WTC11 (cell line): ENCODE data around the gene SPPL2B.

Experiments
- JUN ChIP-seq: sonication (generic); formaldehyde crosslinking; IDR thresholded peaks from 2 replicates; pipeline ENCODE4 v1.8.0; 2023; ENCODE audit warnings: mild to moderate bottlenecking, missing genetic modification reagents
- ZBTB21 ChIP-seq: sonication (generic); formaldehyde crosslinking; IDR thresholded peaks from 2 replicates; pipeline ENCODE4 v1.8.1; 2023; ENCODE audit warnings: mild to moderate bottlenecking, missing genetic modification reagents, borderline replicate concordance
- ZNF263 ChIP-seq: sonication (generic); formaldehyde crosslinking; IDR thresholded peaks from 2 replicates; pipeline ENCODE4 v1.8.1; 2022; ENCODE audit warnings: low read depth, mild to moderate bottlenecking, moderate library complexity, missing genetic modification reagents
- TF ChIP-seq, protein P1 (sequence below): fragments of 200-600 bp; IDR thresholded peaks from 2 replicates; pipeline ENCODE4 v1.8.0; 2022; ENCODE audit warnings: antibody characterized with exemption
- TF ChIP-seq, protein P2 (sequence below): sonication (generic); formaldehyde crosslinking; IDR thresholded peaks from 2 replicates; pipeline ENCODE4 v1.8.1; 2023; ENCODE audit warnings: mild to moderate bottlenecking, missing genetic modification reagents, moderate library complexity
- TF ChIP-seq, protein P3 (sequence below): sonication (generic); formaldehyde crosslinking; IDR thresholded peaks from 2 replicates; pipeline ENCODE4 v1.8.1; 2022; ENCODE audit warnings: missing genetic modification reagents, borderline replicate concordance
- TF ChIP-seq, protein P4 (sequence below): sonication (generic); formaldehyde crosslinking; IDR thresholded peaks from 2 replicates; pipeline ENCODE4 v1.8.1; 2022; ENCODE audit warnings: mild to moderate bottlenecking, missing genetic modification reagents, moderate library complexity, borderline replicate concordance
- TF ChIP-seq, protein P5 (sequence below): sonication (generic); formaldehyde crosslinking; IDR thresholded peaks from 2 replicates; pipeline ENCODE4 v1.8.1; 2022; ENCODE audit warnings: low read depth, missing genetic modification reagents, borderline replicate concordance

GRCh38 chr19:2280633-2281264 is 47.7 kb upstream of the SPPL2B start:
- TF ChIP-seq JUN: no peak
- TF ChIP-seq, protein P1, sequence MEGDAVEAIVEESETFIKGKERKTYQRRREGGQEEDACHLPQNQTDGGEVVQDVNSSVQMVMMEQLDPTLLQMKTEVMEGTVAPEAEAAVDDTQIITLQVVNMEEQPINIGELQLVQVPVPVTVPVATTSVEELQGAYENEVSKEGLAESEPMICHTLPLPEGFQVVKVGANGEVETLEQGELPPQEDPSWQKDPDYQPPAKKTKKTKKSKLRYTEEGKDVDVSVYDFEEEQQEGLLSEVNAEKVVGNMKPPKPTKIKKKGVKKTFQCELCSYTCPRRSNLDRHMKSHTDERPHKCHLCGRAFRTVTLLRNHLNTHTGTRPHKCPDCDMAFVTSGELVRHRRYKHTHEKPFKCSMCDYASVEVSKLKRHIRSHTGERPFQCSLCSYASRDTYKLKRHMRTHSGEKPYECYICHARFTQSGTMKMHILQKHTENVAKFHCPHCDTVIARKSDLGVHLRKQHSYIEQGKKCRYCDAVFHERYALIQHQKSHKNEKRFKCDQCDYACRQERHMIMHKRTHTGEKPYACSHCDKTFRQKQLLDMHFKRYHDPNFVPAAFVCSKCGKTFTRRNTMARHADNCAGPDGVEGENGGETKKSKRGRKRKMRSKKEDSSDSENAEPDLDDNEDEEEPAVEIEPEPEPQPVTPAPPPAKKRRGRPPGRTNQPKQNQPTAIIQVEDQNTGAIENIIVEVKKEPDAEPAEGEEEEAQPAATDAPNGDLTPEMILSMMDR: no peak
- TF ChIP-seq, protein P2, sequence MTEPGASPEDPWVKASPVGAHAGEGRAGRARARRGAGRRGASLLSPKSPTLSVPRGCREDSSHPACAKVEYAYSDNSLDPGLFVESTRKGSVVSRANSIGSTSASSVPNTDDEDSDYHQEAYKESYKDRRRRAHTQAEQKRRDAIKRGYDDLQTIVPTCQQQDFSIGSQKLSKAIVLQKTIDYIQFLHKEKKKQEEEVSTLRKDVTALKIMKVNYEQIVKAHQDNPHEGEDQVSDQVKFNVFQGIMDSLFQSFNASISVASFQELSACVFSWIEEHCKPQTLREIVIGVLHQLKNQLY (CRISPR knock-in tag): no peak
- TF ChIP-seq, protein P3, sequence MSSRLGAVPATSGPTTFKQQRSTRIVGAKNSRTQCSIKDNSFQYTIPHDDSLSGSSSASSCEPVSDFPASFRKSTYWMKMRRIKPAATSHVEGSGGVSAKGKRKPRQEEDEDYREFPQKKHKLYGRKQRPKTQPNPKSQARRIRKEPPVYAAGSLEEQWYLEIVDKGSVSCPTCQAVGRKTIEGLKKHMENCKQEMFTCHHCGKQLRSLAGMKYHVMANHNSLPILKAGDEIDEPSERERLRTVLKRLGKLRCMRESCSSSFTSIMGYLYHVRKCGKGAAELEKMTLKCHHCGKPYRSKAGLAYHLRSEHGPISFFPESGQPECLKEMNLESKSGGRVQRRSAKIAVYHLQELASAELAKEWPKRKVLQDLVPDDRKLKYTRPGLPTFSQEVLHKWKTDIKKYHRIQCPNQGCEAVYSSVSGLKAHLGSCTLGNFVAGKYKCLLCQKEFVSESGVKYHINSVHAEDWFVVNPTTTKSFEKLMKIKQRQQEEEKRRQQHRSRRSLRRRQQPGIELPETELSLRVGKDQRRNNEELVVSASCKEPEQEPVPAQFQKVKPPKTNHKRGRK (CRISPR knock-in tag): no peak
- no peak for TF ChIP-seq ZBTB21 (CRISPR knock-in tag)
- no peak for TF ChIP-seq ZNF263 (CRISPR knock-in tag)
- TF ChIP-seq, protein P4, sequence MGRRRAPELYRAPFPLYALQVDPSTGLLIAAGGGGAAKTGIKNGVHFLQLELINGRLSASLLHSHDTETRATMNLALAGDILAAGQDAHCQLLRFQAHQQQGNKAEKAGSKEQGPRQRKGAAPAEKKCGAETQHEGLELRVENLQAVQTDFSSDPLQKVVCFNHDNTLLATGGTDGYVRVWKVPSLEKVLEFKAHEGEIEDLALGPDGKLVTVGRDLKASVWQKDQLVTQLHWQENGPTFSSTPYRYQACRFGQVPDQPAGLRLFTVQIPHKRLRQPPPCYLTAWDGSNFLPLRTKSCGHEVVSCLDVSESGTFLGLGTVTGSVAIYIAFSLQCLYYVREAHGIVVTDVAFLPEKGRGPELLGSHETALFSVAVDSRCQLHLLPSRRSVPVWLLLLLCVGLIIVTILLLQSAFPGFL (CRISPR knock-in tag): no peak
- TF ChIP-seq, protein P5, sequence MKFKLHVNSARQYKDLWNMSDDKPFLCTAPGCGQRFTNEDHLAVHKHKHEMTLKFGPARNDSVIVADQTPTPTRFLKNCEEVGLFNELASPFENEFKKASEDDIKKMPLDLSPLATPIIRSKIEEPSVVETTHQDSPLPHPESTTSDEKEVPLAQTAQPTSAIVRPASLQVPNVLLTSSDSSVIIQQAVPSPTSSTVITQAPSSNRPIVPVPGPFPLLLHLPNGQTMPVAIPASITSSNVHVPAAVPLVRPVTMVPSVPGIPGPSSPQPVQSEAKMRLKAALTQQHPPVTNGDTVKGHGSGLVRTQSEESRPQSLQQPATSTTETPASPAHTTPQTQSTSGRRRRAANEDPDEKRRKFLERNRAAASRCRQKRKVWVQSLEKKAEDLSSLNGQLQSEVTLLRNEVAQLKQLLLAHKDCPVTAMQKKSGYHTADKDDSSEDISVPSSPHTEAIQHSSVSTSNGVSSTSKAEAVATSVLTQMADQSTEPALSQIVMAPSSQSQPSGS (CRISPR knock-in tag): no peak
